Endothelial cell of umbilical vein (primary cell): ENCODE measurements around the gene FUT9.
"Not testable (repeated sequence)": the region's sequence is repeated elsewhere in the genome, so short reads cannot be mapped to it uniquely, and the experiment has no call there.

ENCODE experiments used
- FOS ChIP-seq: IDR thresholded peaks from 2 replicates; pipeline ENCODE4 v1.6.1; 2011; ENCODE audit warnings: mild to moderate bottlenecking, low read length, moderate library complexity, borderline replicate concordance; ENCODE audit not compliant: insufficient read depth
- POLR2A ChIP-seq: IDR thresholded peaks from 2 replicates; pipeline ENCODE4 v1.6.1; 2012; ENCODE audit warnings: low read depth, mild to moderate bottlenecking, control low read depth, low read length
- TF ChIP-seq, protein P1 (sequence below), 2 donors: IDR thresholded peaks; 1 replicate in 1 of 2; 2 replicates in 1 of 2; pipeline ENCODE4 v1.5.1; 2011; ENCODE audit warnings: low read length in 2 of 2, mild to moderate bottlenecking in 2 of 2, moderate library complexity in 2 of 2, control low read depth in 1 of 2, inconsistent platforms in 1 of 2, low read depth in 1 of 2; ENCODE audit not compliant: insufficient read depth in 1 of 2; ENCODE audit errors: extremely low read depth in 1 of 2

DNA sequence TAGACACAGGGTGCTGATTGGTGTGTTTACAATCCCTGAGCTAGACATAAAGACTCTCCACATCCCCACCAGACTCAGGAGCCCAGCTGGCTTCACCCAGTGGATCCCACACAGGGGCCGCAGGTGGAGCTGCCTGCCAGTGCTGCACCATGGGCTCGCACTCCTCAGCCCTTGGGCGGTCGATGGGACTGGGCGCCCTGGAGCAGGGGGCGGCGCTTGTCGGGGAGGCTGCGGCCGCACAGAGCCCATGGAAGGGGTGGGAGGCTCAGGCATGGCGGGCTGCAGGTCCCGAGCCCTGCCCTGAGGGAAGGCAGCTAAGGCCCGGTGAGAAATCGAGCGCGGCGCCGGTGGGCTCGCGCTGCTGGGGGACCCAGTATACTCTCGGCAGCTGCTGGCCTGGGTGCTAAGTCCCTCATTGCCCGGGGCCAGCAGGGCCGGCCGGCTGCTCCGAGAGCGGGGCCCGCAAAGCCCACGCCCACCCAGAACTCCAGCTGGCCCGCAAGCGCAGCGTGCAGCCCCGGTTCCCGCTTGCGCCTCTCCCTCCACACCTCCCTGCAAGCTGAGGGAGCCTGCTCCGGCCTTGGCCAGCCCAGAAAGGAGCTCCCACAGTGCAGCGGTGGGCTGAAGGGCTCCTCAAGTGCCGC is 245.1 kb downstream of the FUT9 start:
- TF ChIP-seq, protein P1, sequence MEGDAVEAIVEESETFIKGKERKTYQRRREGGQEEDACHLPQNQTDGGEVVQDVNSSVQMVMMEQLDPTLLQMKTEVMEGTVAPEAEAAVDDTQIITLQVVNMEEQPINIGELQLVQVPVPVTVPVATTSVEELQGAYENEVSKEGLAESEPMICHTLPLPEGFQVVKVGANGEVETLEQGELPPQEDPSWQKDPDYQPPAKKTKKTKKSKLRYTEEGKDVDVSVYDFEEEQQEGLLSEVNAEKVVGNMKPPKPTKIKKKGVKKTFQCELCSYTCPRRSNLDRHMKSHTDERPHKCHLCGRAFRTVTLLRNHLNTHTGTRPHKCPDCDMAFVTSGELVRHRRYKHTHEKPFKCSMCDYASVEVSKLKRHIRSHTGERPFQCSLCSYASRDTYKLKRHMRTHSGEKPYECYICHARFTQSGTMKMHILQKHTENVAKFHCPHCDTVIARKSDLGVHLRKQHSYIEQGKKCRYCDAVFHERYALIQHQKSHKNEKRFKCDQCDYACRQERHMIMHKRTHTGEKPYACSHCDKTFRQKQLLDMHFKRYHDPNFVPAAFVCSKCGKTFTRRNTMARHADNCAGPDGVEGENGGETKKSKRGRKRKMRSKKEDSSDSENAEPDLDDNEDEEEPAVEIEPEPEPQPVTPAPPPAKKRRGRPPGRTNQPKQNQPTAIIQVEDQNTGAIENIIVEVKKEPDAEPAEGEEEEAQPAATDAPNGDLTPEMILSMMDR (IDR thresholded peaks at IDR 0.05; ENCODE audit: extremely low read depth in 1 of 2, insufficient read depth in 1 of 2, low read depth in 1 of 2, low read length in 2 of 2) = not testable (repeated sequence)
- TF ChIP-seq POLR2A, FOS: not testable (repeated sequence)
